Frontal cortex (tissue), 4 donors: ENCODE results near the gene NDEL1. TPM values are rescaled to one million over a fixed set of nuclear protein-coding genes. Genes with fewer than 3 reads are reported as not detected.

ENCODE experiments used
- DNase-seq, 2 donors: peaks; one replicate each; pipeline ENCODE4 v3.0.0; 2012; ENCODE audit warnings: low spot score in 2 of 2
- FAIRE-seq: peaks from 2 replicates; lab custom pipeline; 2012; peaks lifted over from hg19 to GRCh38; lab: Jason Lieb, UNC
- total RNA-seq: library from RNA; depleted of rRNA; stranded (reverse); fragments of >200 nt; gene quantifications from one replicate; pipeline ENCODE4 v1.2.3, GENCODE V29; 2014
- donor health status: control.
- donor health status: control.
- donor health status: control.

NDEL1 gene
- total RNA-seq, 1 donor from 2014 or later = 41.2 TPM

GRCh38 chr17:8475227-8475626 is 39.5 kb downstream of the NDEL1 start:
- no peak for DNase-seq
- no peak for FAIRE-seq

DNA sequence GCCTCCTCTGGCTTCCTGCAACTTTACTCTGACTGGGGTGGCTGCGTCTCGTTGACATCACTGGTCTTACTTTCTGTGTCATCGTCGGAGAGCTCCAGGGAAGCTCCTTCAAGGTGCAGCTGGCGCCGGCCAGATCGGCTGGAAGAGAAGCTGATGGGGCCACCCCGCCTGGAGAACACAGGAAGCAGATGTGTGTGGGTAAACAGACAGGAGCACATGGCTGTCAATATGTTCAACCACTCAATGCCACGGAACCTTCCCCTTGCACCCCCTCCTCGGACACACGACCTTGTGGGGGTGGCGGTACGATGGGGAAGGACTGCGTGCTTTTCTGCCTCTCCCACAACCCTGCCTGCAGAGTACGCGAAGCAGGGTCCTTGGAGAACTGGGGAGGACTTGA is 40.1 kb downstream of the NDEL1 start:
- FAIRE-seq = no peak
- no peak for DNase-seq

DNA sequence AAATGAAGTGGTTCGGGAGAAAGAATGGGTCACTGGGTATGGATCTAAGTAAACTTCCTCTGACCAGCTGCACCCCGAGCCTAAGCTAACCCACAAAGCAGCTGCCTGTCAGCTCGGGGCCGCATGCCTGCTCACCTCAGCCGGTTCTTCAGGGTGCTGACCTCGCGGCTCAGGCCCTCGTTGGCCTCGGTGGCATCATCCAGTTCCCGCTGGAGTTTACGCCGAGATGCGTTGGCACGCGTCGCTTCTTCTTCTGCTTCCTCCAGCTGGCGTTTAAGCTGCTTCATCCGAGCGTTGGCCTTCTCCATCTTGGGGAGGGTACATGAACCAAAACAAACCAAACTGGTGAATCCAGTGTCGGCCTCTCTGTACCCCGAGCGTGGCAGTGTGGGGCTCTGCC is 41.1 kb downstream of the NDEL1 start:
- DNase-seq = no peak
- FAIRE-seq = no peak

DNA sequence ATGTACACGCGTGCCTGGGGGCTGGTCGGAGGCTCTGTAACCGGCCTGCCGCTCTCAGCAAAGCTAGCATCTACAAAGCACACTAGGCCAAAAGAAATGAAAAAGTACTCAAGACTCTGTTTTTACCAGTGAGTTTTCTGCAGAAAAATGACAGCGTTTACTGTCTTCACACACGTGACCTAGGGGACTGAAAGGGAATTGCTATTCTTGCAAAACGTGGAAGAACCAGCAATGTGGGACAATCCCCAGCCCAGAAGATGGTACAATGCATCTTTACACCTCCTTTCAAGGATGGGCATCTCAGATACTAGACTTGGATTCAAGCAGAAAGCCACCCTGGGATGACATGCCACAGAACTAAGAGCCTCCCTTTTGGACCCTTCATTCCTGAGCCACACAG is 41.5 kb downstream of the NDEL1 start:
- no peak for FAIRE-seq
- DNase-seq = no peak

GRCh38 chr17:8477715-8478441 is 42.2 kb downstream of the NDEL1 start:
- FAIRE-seq (no peak), DNase-seq (no peak)

GRCh38 chr17:8479431-8479947 is 43.8 kb downstream of the NDEL1 start:
- DNase-seq (peak; percentile 62 to 74), FAIRE-seq (peak; percentile 67)

DNA sequence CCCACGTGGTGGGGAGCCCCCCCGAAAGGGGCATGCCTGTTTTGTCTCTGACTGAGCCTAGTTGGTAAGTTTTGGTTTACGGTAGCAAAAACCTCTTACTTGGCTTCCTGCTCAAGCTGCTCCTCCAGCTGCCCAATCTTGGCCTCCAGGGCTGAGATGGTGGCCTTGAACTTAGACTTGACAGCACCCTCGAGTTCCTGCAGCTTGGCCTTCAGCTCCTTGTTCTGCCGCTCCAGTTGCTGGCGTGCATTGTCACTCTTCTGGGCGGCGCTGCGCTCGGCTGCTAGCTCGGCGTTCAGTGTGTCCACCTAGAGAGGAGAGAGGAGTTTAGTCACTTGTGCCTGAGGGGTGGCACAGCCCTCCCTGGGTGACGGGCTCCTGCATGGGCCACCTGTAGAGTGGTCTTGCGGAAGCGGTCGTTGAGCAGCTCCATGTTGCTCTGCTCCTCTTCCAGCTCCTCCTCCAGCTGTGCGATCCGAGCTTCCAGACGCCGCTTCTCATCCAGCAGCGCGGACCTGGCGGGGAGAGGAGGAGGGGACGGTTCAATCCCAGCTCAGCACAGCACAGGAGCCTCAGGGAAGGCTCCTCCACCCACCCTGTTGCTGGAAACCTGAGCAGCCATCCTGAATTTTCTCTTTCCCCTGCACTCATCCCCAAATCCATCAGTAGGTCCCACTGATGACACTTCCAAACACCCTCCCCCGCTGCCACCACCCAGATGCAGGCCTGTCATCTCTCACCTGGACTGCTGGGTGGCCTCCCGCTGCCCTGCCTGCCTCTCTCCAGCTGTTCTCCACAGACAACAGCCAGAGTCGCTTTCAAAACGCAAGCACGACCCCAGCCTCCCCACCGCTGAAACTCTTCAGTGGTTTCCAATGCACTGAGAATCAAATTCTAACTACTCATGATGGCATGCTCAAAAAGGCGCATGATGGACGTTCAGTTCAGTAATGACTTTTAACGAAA is 44.6 kb downstream of the NDEL1 start:
- DNase-seq = no peak
- FAIRE-seq = no peak

DNA sequence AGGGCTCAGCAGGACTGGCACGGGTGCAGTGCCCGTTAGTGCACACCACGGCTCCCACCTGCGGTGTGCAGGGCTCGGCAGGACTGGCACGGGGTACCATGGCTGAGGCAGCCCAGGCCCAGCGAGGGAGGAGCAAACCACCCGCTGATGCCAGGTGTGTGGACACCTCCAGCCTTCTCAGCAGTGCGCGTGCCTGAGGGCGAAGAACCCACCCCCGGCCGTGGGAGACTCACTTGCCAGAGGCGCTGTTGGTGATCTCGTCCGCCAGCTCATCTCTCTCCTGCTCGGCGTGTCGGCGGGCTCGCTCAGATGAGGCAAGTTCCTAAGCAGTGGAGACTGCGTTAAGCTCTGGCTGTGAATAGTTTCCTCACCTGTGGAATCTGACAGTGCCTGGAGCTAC is 45.4 kb downstream of the NDEL1 start:
- DNase-seq (no peak), FAIRE-seq (no peak)

GRCh38 chr17:8481703-8482102 is 46.0 kb downstream of the NDEL1 start:
- no peak for DNase-seq
- no peak for FAIRE-seq

- no peak for FAIRE-seq
- DNase-seq = no peak
These were observed 46.9 kb downstream of the NDEL1 start for GRCh38 chr17:8482546-8482945.

DNA sequence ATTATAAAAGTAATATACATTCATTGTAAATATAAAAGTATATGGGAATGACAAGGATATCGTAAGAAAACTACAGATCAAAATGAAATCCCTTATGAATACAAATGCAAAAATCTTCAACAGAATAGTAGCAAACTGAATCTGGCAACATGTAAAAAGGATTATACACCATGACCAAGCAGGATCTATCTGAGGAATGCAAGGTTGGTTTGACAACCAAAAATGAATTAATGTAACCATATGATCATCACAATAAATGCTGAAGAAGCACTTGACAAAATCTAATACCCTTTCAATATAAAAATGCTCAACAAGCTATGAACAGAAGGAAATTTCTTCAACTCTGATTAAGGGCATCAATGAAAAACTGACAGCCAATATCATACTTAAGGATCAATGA is 48.8 kb downstream of the NDEL1 start:
- FAIRE-seq = no peak
- DNase-seq = no peak

GRCh38 chr17:8485491-8485890 is 49.8 kb downstream of the NDEL1 start:
- FAIRE-seq (no peak), DNase-seq (no peak)

DNA sequence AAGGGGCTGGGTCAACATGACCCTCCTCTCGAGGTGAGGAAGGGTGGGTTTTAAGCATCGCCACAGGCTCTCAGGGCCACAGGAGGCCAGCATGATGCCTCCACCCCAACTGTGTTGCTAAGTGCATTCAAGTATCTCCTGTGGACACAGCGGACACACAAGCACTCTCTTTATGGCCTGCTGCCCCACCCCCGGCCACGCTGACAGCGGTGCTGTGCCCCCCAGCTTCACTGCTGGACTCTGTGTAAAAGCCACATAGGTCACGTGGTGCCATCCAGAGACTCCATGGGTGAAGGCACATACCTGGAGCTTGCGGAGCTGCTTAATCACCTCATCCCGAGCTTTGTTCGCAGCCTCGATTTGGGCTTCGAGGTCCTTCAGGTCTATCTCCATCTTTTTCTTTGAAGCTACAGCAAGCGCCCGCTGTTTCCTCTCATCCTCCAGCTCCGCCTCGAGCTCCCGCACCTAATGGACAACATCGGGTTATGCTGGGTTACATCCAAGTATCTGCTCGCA is 51.5 kb downstream of the NDEL1 start:
- no peak for FAIRE-seq
- no peak for DNase-seq

DNA sequence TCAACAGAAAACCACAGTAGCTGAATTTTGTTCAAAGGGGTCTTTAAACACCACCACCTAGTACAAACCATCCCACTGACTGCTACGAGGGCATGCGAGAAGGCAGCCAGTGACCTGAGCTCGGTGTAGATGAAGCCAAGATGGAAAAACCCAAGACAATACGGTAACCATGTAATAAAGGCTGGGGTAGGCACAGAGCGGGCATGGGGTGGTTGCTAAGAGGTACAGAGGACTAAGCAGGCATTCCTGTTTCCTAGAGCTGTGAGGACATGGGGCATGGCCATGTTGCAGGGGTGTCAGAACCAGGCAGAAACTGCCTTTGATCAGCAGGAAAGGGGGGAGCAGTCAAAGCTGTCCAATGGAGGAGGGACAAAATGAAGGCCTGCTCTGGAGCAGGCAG is 52.1 kb downstream of the NDEL1 start:
- DNase-seq (no peak), FAIRE-seq (no peak)

- FAIRE-seq (no peak), DNase-seq (no peak)
These were observed 52.8 kb downstream of the NDEL1 start for GRCh38 chr17:8488491-8488890.

DNA sequence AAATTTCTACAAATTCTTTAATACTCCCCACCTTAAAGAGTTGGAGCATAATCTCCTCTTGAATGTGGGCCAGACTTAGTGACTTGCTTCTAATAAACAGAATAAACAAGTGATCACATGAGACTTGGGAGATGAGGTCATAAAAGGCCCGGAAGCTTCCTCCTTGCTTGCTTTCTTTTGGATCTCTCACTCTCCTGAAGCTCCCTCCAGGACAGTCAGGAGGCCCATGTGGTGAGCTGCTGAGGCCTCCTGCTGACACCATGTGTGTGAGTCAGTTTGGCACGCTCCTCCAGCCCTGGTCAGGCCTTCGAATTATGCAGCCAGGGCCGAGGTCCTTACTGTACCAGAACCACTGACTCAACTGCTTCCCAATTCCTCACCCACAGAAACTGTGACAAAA is 53.2 kb downstream of the NDEL1 start:
- DNase-seq = no peak
- no peak for FAIRE-seq

DNA sequence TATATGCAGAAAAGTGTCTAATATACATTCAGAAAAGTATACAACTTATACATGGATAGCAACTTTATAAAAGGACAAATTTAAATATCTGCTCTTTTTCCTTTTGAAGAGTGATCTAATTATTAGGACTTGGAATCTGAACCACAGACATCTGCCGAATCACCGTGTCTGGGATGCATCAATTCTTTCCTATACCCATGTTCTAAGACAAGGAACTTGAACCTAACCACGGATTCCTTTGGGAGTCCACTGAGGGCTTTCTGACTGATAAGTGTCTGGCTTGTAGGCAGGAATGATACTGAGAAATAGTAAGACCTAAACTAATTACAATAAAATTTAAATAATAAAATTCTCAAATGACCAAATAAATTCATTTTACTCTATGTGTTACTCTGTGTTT is 54.2 kb downstream of the NDEL1 start:
- FAIRE-seq (no peak), DNase-seq (no peak)

GRCh38 chr17:8490256-8491023 is 54.8 kb downstream of the NDEL1 start:
- DNase-seq (no peak), FAIRE-seq (no peak)

DNA sequence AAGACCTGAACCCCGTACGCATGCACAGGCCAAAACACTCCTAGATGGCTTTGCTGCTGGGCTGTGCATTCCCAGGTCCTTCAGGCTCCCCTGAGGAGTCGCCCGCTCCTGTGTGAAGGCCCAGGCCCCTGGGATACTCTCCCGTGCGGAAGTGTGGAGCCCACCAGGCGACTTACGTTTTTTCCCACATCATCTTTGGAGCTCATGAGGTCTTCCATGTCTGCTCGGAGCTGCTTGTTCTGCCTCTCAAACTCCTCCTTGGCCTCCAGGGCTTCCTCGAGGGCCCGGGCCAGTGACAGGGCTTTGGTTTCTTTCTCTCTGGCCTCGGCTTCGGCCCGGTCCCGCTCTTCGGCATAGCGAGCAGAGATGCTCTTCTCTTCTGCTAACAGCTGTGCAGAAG is 56.4 kb downstream of the NDEL1 start:
- no peak for DNase-seq

GRCh38 chr17:8494021-8494420 is 58.3 kb downstream of the NDEL1 start:
- FAIRE-seq = no peak
- DNase-seq = no peak

More for the DNA sequence above, 56.4 kb downstream of the NDEL1 start:
- FAIRE-seq = no peak
